Stimulated activated CD8-positive, alpha-beta memory T cell treated with anti-CD3 and anti-CD28 coated beads, Interleukin-2, amount 100 ng/mL, for 1 hour (primary cell): ENCODE data around the gene CHKB.

Experiments
- DNase-seq, 2 donors: peaks; one replicate each; pipeline ENCODE4 v3.0.0-alpha.2; 2020; ENCODE audit warnings: low read depth in 2 of 2

Gene CHKB

DNA sequence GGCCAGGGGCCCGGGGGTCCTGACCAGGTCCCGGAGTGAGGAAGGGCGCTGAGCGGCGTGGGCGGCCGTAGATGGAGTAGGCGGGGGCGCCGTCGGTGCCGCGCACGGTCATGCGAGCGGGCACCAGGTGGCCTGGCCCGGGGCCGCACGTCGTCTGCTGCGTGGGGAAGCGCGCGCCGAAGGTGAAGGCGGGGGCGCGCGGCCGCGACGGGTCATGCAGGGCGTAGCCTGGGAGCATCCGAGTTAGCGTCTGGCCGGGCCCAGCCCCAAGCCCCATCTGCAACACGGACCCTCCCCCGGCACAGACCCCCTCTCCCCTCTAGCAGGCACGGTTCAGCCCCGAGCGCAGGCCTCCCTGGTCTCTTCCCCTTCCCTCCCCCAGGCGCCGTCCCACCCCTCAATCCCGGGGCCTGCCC lies 51.1 kb downstream of the CHKB start:
- no peak for DNase-seq

DNA sequence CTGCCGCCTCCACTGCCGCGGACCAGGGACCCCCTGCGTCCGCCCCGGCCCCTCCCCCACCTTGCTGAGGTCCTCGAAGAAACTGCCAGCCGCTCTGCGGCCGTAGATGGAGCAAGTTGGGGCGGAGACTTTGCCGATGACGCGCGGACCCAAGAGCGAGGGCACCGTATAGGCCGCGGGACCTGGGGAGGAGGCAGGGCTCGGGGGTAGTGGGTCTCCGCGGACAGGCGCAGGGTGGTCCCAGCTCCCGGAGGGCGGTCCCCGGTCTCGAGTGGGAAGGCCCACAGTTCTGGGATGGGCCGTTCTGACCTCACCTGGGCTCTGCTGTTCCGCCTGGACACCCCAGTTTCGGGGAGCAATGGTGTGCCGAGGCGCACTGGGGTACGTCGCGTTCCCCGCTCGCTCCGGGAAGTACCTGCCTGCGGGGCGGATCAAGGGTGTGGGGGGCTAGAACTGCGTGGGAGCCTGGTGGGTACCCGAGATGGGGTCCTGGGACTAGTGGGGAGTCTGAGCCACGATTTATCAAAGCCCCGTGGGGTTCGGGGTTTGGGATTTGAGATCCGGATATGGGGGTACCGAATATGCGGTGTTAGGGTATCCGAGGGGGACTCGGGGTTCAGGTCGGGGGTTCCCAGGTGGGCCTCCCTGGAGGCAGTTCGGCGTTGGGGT lies 51.6 kb downstream of the CHKB start:
- DNase-seq: peak; percentile 52 to 70

DNA sequence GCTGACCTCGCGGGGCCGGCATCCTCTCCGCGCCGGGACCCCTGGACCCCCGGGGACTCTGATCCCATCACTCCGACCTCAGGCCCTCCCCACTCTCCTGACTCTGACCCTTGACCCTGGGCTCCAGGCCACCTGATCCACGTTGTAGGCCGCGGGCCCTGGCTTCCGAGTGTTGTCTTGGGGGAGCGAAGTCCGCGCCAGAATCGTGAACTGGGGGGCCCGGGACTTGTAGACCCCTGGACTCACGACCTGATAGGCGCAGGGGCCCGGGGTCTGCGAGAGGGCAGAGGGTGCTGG lies 52.1 kb downstream of the CHKB start:
- DNase-seq: no peak

DNA sequence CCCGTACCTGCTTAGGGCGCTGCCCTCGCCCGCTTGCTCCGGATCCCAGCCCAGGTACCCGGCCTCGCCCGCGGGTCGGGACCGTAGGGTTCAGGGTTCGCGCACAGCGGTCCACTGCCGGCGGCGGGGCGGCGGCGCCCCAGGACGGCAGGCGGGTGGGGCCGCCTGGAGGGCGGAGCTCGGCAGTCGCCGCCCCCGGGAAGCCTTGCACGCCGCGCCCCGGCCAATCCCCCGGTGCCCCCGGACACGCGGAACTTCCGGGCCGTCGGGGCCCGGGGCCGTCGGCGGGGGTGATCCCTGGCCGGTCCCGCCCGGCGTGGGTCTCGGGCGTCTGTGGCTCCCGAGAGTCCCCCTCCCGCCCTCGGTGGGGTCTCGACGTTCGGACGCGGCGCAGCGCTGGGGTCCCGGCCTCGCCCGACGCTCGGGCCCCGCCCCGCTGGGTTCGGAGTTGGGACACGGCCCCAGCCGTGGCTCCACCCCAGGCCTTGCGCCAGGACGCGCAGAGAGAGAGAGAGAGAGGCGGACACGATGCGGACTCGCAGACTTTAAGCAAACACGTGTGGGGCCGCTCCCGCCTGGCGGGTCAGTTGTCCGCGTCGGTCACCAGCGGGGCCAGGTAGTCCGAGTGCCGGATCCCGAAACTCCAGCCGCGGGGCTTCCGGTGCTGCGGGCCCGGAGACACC lies 52.6 kb downstream of the CHKB start, which contains the start of gene TYMP:
Gene TYMP, minus strand, starts transcription at position 116 of the 683 bp plus-strand sequence. CDS start 303 bp downstream, outside the sequence.
- DNase-seq: no peak

DNA sequence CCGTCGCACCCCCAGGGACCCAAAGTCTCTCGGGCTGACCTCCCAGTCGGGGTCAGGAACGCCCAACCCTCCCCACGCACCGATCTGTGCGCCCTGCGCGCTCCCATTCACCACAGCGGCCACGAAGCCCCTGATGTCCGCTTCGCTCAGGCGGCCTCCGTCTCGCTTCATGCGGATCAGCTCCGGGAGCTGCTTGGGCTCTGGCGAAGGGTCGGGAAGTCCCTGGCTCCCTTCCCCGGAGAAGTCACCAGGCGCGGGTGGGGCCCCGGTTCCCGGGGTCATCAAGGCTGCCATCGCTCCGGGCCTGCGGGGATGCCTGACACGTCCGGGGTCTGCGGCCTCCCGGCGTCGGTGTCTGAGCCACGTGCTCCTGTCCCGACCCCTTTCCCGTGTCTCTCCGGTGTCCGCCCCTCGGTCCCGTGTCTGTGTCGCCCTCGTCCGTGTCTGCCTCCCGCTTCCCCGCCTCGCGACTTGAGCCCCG lies 53.2 kb downstream of the CHKB start:
- no peak for DNase-seq
